Esophagus squamous epithelium (tissue), 4 donors: ENCODE data around the gene KLHDC7B.

Experiments used
- CTCF ChIP-seq, 6 experiments: fragments of 450-650 bp in 4 of 6; fragments of 200-600 bp in 2 of 6; sonication (generic) in 2 of 6; IDR thresholded peaks; one replicate each; pipeline ENCODE4 v1.5.1; 2016 to 2019; ENCODE audit warnings: antibody characterized with exemption in 6 of 6, mild to moderate bottlenecking in 4 of 6, moderate library complexity in 4 of 6
- POLR2A ChIP-seq, 4 donors: fragments of 450-650 bp; IDR thresholded peaks; one replicate each; pipeline ENCODE4 v1.6.1; 2017; ENCODE audit warnings: antibody characterized with exemption in 4 of 4, mild to moderate bottlenecking in 4 of 4, moderate library complexity in 3 of 4

- no peak for TF ChIP-seq CTCF (IDR thresholded peaks at IDR 0.05)
- no peak for TF ChIP-seq POLR2A (IDR thresholded peaks at IDR 0.05)
These were observed 41.1 kb upstream of the KLHDC7B start for GRCh38 chr22:50504369-50505211.
